ENCODE data around the gene SRGAP2. TPM values are rescaled to one million over a fixed set of nuclear protein-coding genes. Genes with fewer than 3 reads are reported as not detected.
"Not testable (repeated sequence)": the region's sequence is repeated elsewhere in the genome, so short reads cannot be mapped to it uniquely, and the experiment has no call there.

Gene SRGAP2
- 130 and 135 TPM in 2 replicates for total RNA-seq (2021)
- percentile 87 among the genes with signal in this experiment for Bru-seq, nascent RNA
- BruChase-seq, experiment 1, labeled RNA remaining after a 2-hour chase = percentile 79 among the genes with signal in this experiment
- percentile 76 among the genes with signal in this experiment for BruChase-seq, experiment 2, labeled RNA remaining after a 6-hour chase
- long read RNA-seq, partial matches to known transcripts = 220 of 230 reads
- long read RNA-seq, other reads (novel, unspliced or antisense) = 6 of 230 reads

DNA sequence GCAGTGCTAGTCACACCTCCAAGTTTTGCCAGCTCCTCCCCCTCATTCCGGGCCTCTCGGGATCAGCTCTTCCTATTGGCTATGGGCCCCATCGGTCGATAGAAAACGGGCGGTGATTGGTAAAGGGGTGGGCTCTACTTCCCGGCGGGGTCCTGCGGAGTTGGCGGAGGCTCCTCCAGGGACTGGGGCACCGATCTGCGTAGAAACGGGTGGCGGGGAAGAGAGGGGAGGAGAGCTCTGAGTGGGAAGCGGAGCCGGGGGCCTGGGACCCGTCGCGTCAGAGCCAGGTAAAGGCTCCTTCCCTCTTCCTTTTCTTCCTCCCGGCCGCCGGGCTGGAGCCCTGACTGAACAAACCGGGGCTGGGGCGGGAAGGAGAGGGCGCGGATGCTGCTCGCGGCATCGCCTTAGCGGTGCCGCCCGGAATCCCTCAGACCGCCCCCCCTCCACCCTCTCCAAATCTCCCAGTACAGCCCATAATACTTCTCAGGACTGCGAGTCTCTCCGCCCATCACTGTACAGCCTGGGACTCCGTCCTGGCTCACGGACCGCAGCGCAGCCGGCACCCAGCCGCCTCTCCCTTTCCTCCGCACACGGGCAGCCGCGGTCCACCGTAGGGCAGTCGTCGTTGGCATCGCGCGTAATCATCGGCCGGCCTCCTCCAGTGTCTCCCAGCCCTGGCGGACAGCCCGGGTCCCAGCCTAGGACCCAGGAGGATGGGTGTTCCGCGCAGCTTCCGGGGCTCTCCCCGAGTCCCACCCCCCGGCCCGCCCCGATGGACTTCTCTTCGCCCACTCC is at the start of gene SRGAP2:
Gene SRGAP2, plus strand, starts transcription at position 178 of the 795 bp plus-strand sequence. CDS start 2,430 bp downstream, outside the sequence.
- peak within 1 kb of the TSS; percentile 53; the same call in 1 of the 2 replicates for H3K4me2 ChIP-seq
- BruUV-seq (replicated peaks); H3K27me3 ChIP-seq (ENCODE audit: insufficient read depth, low read depth); CTCF ChIA-PET; H4K20me1 ChIP-seq (ENCODE audit: insufficient read depth); H3F3A ChIP-seq (ENCODE audit: insufficient read depth, low read depth); H3K79me2 ChIP-seq (ENCODE audit: low read depth); H3K36me3 ChIP-seq (ENCODE audit: low read depth); H2AFZ ChIP-seq; H3K4me1 ChIP-seq (replicated peaks; ENCODE audit: insufficient read depth); H3K9me3 ChIP-seq (ENCODE audit: insufficient read depth, low read depth); H3K9me2 ChIP-seq (ENCODE audit: insufficient read depth); intact Hi-C loops (cut with micrococcal nuclease; ENCODE audit: unreplicated experiment): not testable (repeated sequence)
- DNase-seq = peak; percentile 34 to 72
- POLR2A ChIA-PET (ENCODE audit: unreplicated experiment) = interaction anchor here (0.6 kb wide), 1 partner anchor 37 kb away, joined by 3 read pairs; no protein-coding TSS in a partner anchor
- H3K4me3 ChIP-seq = peak within 1 kb of the TSS; percentile 53; the same call in 1 of the 2 replicates
- H3K27ac ChIP-seq = 0 out of 2 replicates have a peak within 1 kb of the TSS, but pooled peaks have one; percentile 41

DNA sequence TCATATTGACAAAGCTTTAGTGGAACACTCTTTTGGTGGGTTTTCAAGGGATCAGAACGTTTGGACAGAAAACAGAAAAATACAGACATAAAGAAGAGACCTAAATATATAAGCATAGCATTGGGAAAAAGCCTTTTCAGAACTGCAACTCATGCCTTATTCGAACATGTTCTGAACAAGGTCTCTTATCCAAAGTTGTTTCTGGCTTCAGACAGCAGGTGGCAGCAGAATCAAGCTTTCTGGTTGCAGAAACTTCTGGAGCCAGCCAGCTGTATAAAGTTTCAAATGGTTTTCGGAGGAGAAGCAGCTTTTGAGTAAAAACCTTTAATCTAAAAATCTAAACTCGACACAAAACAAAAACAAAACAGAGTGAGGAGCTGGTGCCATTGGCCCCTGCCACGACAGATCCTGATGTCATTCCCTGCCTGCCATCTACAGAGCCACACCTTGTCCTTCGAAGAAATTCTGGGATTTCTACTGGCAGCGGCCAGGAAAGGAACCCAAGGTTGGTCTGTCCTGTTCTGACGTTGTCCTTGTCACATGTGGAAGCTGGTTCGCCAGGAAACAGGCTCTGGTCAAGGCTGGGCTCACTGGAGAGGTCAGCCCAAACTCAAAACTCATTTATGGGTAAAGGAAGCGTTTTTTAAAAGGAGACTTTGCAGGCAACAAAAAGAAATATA is 35.9 kb upstream of the SRGAP2 start:
- TF ChIP-seq, protein P1, sequence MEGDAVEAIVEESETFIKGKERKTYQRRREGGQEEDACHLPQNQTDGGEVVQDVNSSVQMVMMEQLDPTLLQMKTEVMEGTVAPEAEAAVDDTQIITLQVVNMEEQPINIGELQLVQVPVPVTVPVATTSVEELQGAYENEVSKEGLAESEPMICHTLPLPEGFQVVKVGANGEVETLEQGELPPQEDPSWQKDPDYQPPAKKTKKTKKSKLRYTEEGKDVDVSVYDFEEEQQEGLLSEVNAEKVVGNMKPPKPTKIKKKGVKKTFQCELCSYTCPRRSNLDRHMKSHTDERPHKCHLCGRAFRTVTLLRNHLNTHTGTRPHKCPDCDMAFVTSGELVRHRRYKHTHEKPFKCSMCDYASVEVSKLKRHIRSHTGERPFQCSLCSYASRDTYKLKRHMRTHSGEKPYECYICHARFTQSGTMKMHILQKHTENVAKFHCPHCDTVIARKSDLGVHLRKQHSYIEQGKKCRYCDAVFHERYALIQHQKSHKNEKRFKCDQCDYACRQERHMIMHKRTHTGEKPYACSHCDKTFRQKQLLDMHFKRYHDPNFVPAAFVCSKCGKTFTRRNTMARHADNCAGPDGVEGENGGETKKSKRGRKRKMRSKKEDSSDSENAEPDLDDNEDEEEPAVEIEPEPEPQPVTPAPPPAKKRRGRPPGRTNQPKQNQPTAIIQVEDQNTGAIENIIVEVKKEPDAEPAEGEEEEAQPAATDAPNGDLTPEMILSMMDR (conservative IDR thresholded peaks at IDR 0.05) = peak; percentile 57
- intact Hi-C loops (cut with micrococcal nuclease; ENCODE audit: unreplicated experiment); H3K4me3 ChIP-seq; H3K79me2 ChIP-seq (ENCODE audit: low read depth); H3F3A ChIP-seq (ENCODE audit: insufficient read depth, low read depth); H4K20me1 ChIP-seq (ENCODE audit: insufficient read depth); BruUV-seq (replicated peaks); CTCF ChIA-PET; H3K9me3 ChIP-seq (ENCODE audit: insufficient read depth, low read depth); H3K36me3 ChIP-seq (ENCODE audit: low read depth); H3K27ac ChIP-seq; H3K4me1 ChIP-seq (replicated peaks; ENCODE audit: insufficient read depth); H3K9me2 ChIP-seq (ENCODE audit: insufficient read depth); H3K4me2 ChIP-seq; POLR2A ChIA-PET (ENCODE audit: unreplicated experiment); H3K27me3 ChIP-seq (ENCODE audit: insufficient read depth, low read depth); H2AFZ ChIP-seq: not testable (repeated sequence)
- DNase-seq = peak in 1 of 2 experiments; percentile 12

DNA sequence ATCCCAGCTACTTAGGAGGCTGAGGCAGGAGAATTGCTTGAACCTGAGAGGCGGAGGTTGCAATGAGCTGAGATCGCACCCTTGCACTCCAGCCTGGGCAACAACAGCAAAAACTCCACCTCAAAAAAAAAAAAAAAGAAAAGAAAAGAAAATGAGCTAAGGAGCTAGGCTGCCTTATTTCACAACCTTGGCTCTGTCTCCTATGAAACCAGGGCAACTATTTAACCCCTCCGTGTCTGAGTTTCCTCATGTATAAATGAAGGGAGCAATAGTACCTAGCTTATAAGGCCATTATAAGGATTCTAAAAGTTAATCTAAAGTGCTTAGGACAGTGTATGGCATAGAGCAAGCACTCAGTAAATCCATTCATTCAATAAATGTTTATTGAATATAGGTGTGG is 33.5 kb upstream of the SRGAP2 start:
- H3F3A ChIP-seq (ENCODE audit: insufficient read depth, low read depth); H2AFZ ChIP-seq; H3K36me3 ChIP-seq (ENCODE audit: low read depth); H4K20me1 ChIP-seq (ENCODE audit: insufficient read depth); H3K79me2 ChIP-seq (ENCODE audit: low read depth); DNase-seq; H3K4me3 ChIP-seq; H3K9me2 ChIP-seq (ENCODE audit: insufficient read depth); H3K27ac ChIP-seq; BruUV-seq (replicated peaks); H3K4me1 ChIP-seq (replicated peaks; ENCODE audit: insufficient read depth); H3K9me3 ChIP-seq (ENCODE audit: insufficient read depth, low read depth); POLR2A ChIA-PET (ENCODE audit: unreplicated experiment); intact Hi-C loops (cut with micrococcal nuclease; ENCODE audit: unreplicated experiment); H3K4me2 ChIP-seq; H3K27me3 ChIP-seq (ENCODE audit: insufficient read depth, low read depth); CTCF ChIA-PET: not testable (repeated sequence)

DNA sequence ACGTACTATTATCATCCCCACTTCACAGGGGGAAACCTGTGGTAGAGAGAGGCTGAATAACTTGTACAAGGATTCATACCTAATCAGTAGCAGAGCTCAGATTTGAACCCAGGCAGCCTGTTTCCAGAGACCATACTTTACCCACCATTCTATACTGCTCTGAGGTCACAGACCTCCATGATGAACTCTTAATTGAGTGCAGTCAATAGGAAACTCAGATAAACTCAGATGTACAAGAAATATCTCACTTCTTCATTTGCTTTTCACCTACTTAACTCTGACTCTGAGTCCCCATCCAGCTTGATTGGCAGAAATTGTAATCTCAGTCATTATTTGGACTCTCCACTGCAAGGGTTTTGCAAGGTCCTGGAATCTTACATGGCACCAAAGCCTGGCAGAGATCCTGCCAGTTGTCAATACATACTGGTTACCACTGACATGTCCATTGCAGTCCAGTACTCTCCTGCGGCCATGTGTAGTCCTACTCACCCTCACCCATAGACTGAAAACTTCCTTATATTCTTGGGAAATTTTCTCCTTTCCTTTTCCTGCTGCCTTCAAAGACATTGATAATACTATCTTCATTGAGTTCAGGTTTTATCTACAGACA is 30.1 kb upstream of the SRGAP2 start:
- H3F3A ChIP-seq (ENCODE audit: insufficient read depth, low read depth); CTCF ChIA-PET; H3K4me2 ChIP-seq; H3K9me3 ChIP-seq (ENCODE audit: insufficient read depth, low read depth); DNase-seq; H2AFZ ChIP-seq; BruUV-seq (replicated peaks); H3K27ac ChIP-seq; H3K9me2 ChIP-seq (ENCODE audit: insufficient read depth); intact Hi-C loops (cut with micrococcal nuclease; ENCODE audit: unreplicated experiment); H3K4me3 ChIP-seq; H4K20me1 ChIP-seq (ENCODE audit: insufficient read depth); H3K36me3 ChIP-seq (ENCODE audit: low read depth); H3K79me2 ChIP-seq (ENCODE audit: low read depth); POLR2A ChIA-PET (ENCODE audit: unreplicated experiment); H3K27me3 ChIP-seq (ENCODE audit: insufficient read depth, low read depth): not testable (repeated sequence)
- H3K4me1 ChIP-seq (replicated peaks; ENCODE audit: insufficient read depth) = peaks cover 19% of the 10 kb centered on the region

Data from PC-9 (cell line).